ENCODE measurements around the gene ACOT7. TPM values are rescaled to one million over a fixed set of nuclear protein-coding genes. Genes with fewer than 3 reads are reported as not detected.

The ACOT7 gene
- total RNA-seq, 1 donor from 2014 or later = 38.8 TPM

GRCh38 chr1:6260961-6261614 is 132.5 kb downstream of the ACOT7 start, which contains the start of gene GPR153:
Gene GPR153 (minus strand): TSS chr1:6261098. CDS start chr1:6254905, 6,193 bp downstream.
- peak within 1 kb of the TSS; percentile 87 for H3K27ac ChIP-seq
- intact Hi-C loops (cut with DNase I) = no loop called here
- peaks cover 49% of the 10 kb centered on the region for H3K4me1 ChIP-seq
- TF ChIP-seq CTCF (IDR thresholded peaks at IDR 0.05) = no peak
- TF ChIP-seq POLR2A (IDR thresholded peaks at IDR 0.05) = peak in 1 of 2 donors; percentile 24
- no peaks in the 10 kb centered on the region for H3K27me3 ChIP-seq
- no peaks in the 10 kb centered on the region for H3K36me3 ChIP-seq
- DNase-seq (ENCODE audit: extremely low spot score in 2 of 2) = no peak
- H3K4me3 ChIP-seq = peak within 1 kb of the TSS; percentile 57 to 81
- H3K9me3 ChIP-seq = no peaks in the 10 kb centered on the region

GRCh38 chr1:6260433-6260934 is 133.1 kb downstream of the ACOT7 start:
- peak overlapping the region; percentile 75 for H3K27ac ChIP-seq
- no peak for DNase-seq (ENCODE audit: extremely low spot score in 2 of 2)
- intact Hi-C loops (cut with DNase I) = no loop called here

GRCh38 chr1:6259491-6260362 is 133.8 kb downstream of the ACOT7 start:
- Histone ChIP-seq H3K9me3 (no peaks in the 10 kb centered on the region), H3K4me3 (peak overlapping the region; percentile 57 to 81), H3K4me1 (peaks cover 49% of the 10 kb centered on the region), H3K27me3 (no peaks in the 10 kb centered on the region), H3K27ac (peak overlapping the region; percentile 75), H3K36me3 (no peaks in the 10 kb centered on the region)
- TF ChIP-seq POLR2AphosphoS5 (IDR thresholded peaks at IDR 0.05; ENCODE audit: insufficient read depth in 1 of 2, low read depth in 1 of 2) (peak in 1 of 2 donors; percentile 71), POLR2A (IDR thresholded peaks at IDR 0.05) (peak in 1 of 2 donors; percentile 38), CTCF (IDR thresholded peaks at IDR 0.05) (no peak)
- DNase-seq (ENCODE audit: extremely low spot score in 2 of 2) = peak in 1 of 2 donors; percentile 92
- intact Hi-C loops (cut with DNase I) = no loop called here

More at GRCh38 chr1:6260433-6260934, 133.1 kb downstream of the ACOT7 start:
- no peaks in the 10 kb centered on the region for H3K36me3 ChIP-seq
- peaks cover 49% of the 10 kb centered on the region for H3K4me1 ChIP-seq
- H3K9me3 ChIP-seq = no peaks in the 10 kb centered on the region
- H3K4me3 ChIP-seq = peak overlapping the region; percentile 57 to 81
- no peak for TF ChIP-seq POLR2AphosphoS5 (IDR thresholded peaks at IDR 0.05; ENCODE audit: insufficient read depth in 1 of 2, low read depth in 1 of 2)
- TF ChIP-seq CTCF (IDR thresholded peaks at IDR 0.05) = no peak
- TF ChIP-seq POLR2A (IDR thresholded peaks at IDR 0.05) = no peak
- H3K27me3 ChIP-seq = no peaks in the 10 kb centered on the region

GRCh38 chr1:6258675-6259074 is 134.9 kb downstream of the ACOT7 start:
- H3K4me1 ChIP-seq = peaks cover 44% of the 10 kb centered on the region
- no peaks in the 10 kb centered on the region for H3K27me3 ChIP-seq
- intact Hi-C loops (cut with DNase I) = no loop called here
- H3K9me3 ChIP-seq = no peaks in the 10 kb centered on the region
- H3K27ac ChIP-seq = no peak overlapping the region
- no peak overlapping the region for H3K4me3 ChIP-seq
- no peak for TF ChIP-seq CTCF (IDR thresholded peaks at IDR 0.05)
- TF ChIP-seq POLR2A (IDR thresholded peaks at IDR 0.05) = no peak
- no peak for TF ChIP-seq POLR2AphosphoS5 (IDR thresholded peaks at IDR 0.05; ENCODE audit: insufficient read depth in 1 of 2, low read depth in 1 of 2)
- H3K36me3 ChIP-seq = peaks cover 0 to 4% of the 10 kb centered on the region in 2 donors
- no peak for DNase-seq (ENCODE audit: extremely low spot score in 2 of 2)
